Psoas muscle (tissue), 8 donors: ENCODE measurements around the gene SPDYA. TPM values are rescaled to one million over a fixed set of nuclear protein-coding genes. Genes with fewer than 3 reads are reported as not detected.
"Not testable (repeated sequence)": the region's sequence is repeated elsewhere in the genome, so short reads cannot be mapped to it uniquely, and the experiment has no call there.

Source experiments
- ATAC-seq, 4 donors: fragments of 200-7000 bp; cut with Tn5 transposase; one replicate each; pipeline ENCODE4 v1.9.1; 2020; ENCODE audit warnings: moderate library complexity in 3 of 4, mild to moderate bottlenecking in 2 of 4
- DNase-seq, 2 donors: peaks; one replicate each; pipeline ENCODE4 v3.0.0-alpha.2; 2020
- H3K27ac ChIP-seq: fragments of 200-600 bp; one replicate; pipeline ENCODE4 v1.8.0; 2022
- H3K27me3 ChIP-seq, 3 donors: fragments of 200-600 bp in 1 of 3; one replicate each; pipeline versions ENCODE4 v1.6.1 to v1.8.0; 2013 to 2022; ENCODE audit warnings: low read length in 2 of 3, mild to moderate bottlenecking in 2 of 3, moderate library complexity in 1 of 3; ENCODE audit not compliant: insufficient read depth in 3 of 3
- H3K36me3 ChIP-seq, 2 donors: fragments of 200-600 bp in 1 of 2; one replicate each; pipeline versions ENCODE4 v1.6.1 to v1.8.0; 2013 to 2022; ENCODE audit warnings: low read depth in 1 of 2, mild to moderate bottlenecking in 1 of 2, moderate library complexity in 1 of 2; ENCODE audit not compliant: insufficient read depth in 1 of 2
- H3K4me1 ChIP-seq: fragments of 200-600 bp; one replicate; pipeline ENCODE4 v1.8.0; 2022
- H3K4me3 ChIP-seq: fragments of 200-600 bp; one replicate; pipeline ENCODE4 v1.8.0; 2022; ENCODE audit warnings: mild to moderate bottlenecking
- H3K9me3 ChIP-seq: fragments of 200-600 bp; one replicate; pipeline ENCODE4 v1.8.0; 2022
- WGBS, 3 donors: extraction: QIAGEN DNeasy Blood & Tissue Kit; methylation state at CpG; one replicate each; pipeline versions ENCODE4 v1.1.6 to v1.1.7; 2013; 5-methylcytosine and 5-hydroxymethylcytosine counted together
- intact Hi-C, 2 donors: fragments of 100-400 bp; cut with DNase I; formaldehyde crosslinking; loops; one replicate each; pipeline versions ENCODE4 v1.11.0 to v1.14.2; 2022
- polyA plus RNA-seq, 3 donors: library from polyadenylated mRNA; stranded (reverse); fragments of 200-250 nt; gene quantifications; one replicate each; pipeline ENCODE4 v1.2.3, GENCODE V29; 2013
- total RNA-seq, 4 donors: library from RNA; stranded (reverse); fragmentation: NEBNext Ultra II Directional in 2 of 4; extraction: Animal tissue kit (Norgen Biotek cat#: 25700) in 2 of 4; gene quantifications; one replicate each; pipeline versions ENCODE4 v1.2.1 to v1.2.4, GENCODE V29; 2021 to 2023
- TF ChIP-seq, protein P1 (sequence below): fragments of 200-600 bp; IDR thresholded peaks from one replicate; pipeline ENCODE4 v1.8.0; 2022; ENCODE audit warnings: antibody characterized with exemption
- donor health status: healthy with polysubstance abuse.
- donor health status: DM: no; HTN: no; CAD: no; lungs with moderate emphysema.
- donor health status: Bipolar disorder and iron deficiency.
- donor health status: healthy.
- donor health status: DM: yes; HTN: yes; CAD: no.
- donor health status: DM: no; HTN: no; CAD: no.
- donor health status: DM: no; HTN: no; CAD: no.
- donor health status: DM: yes; HTN: yes; CAD: no.

The SPDYA gene
- total and polyA plus RNA-seq, 7 donors = 0.07 to 0.61 (median 0.27) TPM; not detected in 1

DNA sequence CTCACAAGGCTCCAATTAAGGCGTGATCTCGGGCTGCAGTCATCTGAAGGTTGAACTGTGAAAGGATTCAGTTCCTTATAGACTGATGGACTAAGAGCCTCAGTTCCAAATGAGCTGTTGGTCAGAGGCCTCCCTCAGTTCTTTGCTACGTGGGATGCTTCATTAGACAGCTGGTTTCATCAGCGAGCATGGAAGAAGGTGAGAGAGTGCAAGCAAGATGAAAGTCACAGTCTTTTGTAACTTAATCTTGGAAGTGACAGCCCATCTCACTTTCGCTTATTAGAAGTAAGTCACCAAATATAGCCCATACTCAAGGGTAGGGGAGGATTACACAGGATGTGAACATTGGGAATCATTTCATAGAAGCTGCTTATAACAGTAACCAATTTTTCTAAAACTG is 32.2 kb upstream of the SPDYA start:
- TF ChIP-seq, protein P1, sequence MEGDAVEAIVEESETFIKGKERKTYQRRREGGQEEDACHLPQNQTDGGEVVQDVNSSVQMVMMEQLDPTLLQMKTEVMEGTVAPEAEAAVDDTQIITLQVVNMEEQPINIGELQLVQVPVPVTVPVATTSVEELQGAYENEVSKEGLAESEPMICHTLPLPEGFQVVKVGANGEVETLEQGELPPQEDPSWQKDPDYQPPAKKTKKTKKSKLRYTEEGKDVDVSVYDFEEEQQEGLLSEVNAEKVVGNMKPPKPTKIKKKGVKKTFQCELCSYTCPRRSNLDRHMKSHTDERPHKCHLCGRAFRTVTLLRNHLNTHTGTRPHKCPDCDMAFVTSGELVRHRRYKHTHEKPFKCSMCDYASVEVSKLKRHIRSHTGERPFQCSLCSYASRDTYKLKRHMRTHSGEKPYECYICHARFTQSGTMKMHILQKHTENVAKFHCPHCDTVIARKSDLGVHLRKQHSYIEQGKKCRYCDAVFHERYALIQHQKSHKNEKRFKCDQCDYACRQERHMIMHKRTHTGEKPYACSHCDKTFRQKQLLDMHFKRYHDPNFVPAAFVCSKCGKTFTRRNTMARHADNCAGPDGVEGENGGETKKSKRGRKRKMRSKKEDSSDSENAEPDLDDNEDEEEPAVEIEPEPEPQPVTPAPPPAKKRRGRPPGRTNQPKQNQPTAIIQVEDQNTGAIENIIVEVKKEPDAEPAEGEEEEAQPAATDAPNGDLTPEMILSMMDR = no peak
- WGBS, 3 donors = 25 to 46% (median 31%) methylated on average over 5 of the region's 5 CpGs
- Histone ChIP-seq H3K4me3 (no peak overlapping the region), H3K27ac (peak overlapping the region; percentile 85), H3K4me1 (peaks cover 63% of the 10 kb centered on the region), H3K36me3 (peaks cover 0 to 69% of the 10 kb centered on the region in 2 donors), H3K9me3 (no peaks in the 10 kb centered on the region), H3K27me3 (no peaks in the 10 kb centered on the region)
- peak; percentile 87 to 92 (median 90) for ATAC-seq
- no peak for DNase-seq
- intact Hi-C loops = no loop called here

GRCh38 chr2:28779001-28779400 is 31.6 kb upstream of the SPDYA start:
- no peak overlapping the region for H3K4me3 ChIP-seq
- TF ChIP-seq, protein P1 = no peak
- peaks cover 57% of the 10 kb centered on the region for H3K4me1 ChIP-seq
- no peaks in the 10 kb centered on the region for H3K27me3 ChIP-seq
- intact Hi-C loops = no loop called here
- no peaks in the 10 kb centered on the region for H3K9me3 ChIP-seq
- peak overlapping the region; percentile 85 for H3K27ac ChIP-seq
- whole genome bisulfite sequencing, 3 donors = 44 to 79% (median 54%) methylated on average over 2 of the region's 2 CpGs
- ATAC-seq (peak in 1 of 4 donors; percentile 28), DNase-seq (no peak)
- peaks cover 0 to 75% of the 10 kb centered on the region in 2 donors for H3K36me3 ChIP-seq

GRCh38 chr2:28780496-28780895 is 30.1 kb upstream of the SPDYA start:
- Histone ChIP-seq H3K27ac (peak overlapping the region; percentile 85), H3K4me1 (peaks cover 42% of the 10 kb centered on the region), H3K9me3 (no peaks in the 10 kb centered on the region), H3K27me3 (no peaks in the 10 kb centered on the region), H3K4me3 (no peak overlapping the region), H3K36me3 (peaks cover 1 to 90% of the 10 kb centered on the region in 2 donors)
- intact Hi-C loops = no loop called here
- no peak for ATAC-seq
- TF ChIP-seq, protein P1 = no peak
- WGBS, 3 donors = 88 to 94% (median 89%) methylated on average over 2 of the region's 2 CpGs
- DNase-seq = no peak

DNA sequence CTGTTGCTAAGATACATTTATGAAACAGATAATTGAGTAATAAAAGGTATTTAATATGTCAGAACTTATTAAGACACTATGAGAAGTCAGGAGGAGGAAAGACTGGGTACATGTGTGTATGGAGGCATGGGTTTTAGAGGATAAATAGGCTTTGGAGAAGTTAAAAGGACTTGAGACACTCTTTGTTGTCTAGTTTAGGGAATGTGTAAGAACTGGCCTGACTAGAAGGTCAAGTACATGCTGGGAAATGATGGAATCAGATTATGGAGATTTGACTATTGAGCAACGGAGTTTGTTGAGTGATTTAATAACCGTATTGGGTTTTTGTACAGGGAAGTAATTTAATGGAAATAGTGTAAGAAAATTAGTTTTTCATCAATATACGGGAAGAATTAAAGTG is 28.2 kb upstream of the SPDYA start:
- TF ChIP-seq, protein P1 = no peak
- Histone ChIP-seq H3K27ac (no peak overlapping the region), H3K9me3 (no peaks in the 10 kb centered on the region), H3K36me3 (peaks cover 3 to 100% of the 10 kb centered on the region in 2 donors), H3K27me3 (no peaks in the 10 kb centered on the region), H3K4me1 (peaks cover 23% of the 10 kb centered on the region), H3K4me3 (no peak overlapping the region)
- 60 to 70% (median 64%) methylated on average over 3 of the region's 3 CpGs for WGBS, 3 donors
- DNase-seq = no peak
- intact Hi-C loops = no loop called here
- ATAC-seq = no peak

- H3K9me3 ChIP-seq, H3K4me1 ChIP-seq, H3K4me3 ChIP-seq, intact Hi-C loops, H3K27me3 ChIP-seq, DNase-seq: not testable (repeated sequence)
- 29 to 42% (median 32%) methylated on average over 7 of the region's 7 CpGs for WGBS, 3 donors
- ATAC-seq = peak; percentile 34 to 65 (median 45)
- H3K27ac ChIP-seq = peak overlapping the region; percentile 60
- H3K36me3 ChIP-seq = peaks cover 15 to 100% of the 10 kb centered on the region in 2 donors
These were observed 26.1 kb upstream of the SPDYA start for GRCh38 chr2:28784570-28784969.
